HG03175 (cell line): ENCODE measurements around the gene TEX50.
"Not testable (repeated sequence)": the region's sequence is repeated elsewhere in the genome, so short reads cannot be mapped to it uniquely, and the experiment has no call there.

Experiments
- ATAC-seq: cut with Tn5 transposase; IDR thresholded peaks from one replicate; pipeline ENCODE4 v1.9.1; 2021; ENCODE audit warnings: mild to moderate bottlenecking, moderate library complexity; ENCODE audit not compliant: unreplicated experiment

Gene TEX50

DNA sequence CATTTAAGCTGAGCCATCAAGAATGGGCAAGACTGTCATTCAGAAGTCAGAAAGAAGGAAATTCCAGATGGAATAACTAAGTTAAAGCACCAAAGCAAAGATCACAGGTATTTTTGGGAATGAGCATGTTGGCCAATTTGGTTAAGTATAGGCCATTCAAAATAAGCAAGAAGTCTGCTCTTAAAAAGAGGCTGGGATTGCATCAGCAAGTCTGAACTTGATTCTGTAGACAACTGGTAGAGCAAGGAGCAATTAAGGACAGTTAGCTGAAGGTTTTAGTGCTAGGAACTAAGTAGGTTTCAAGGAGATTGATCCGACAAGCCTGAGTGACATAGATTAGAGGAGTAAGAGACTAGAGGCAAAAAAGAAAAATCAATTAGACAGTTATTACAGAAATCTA lies 26.1 kb downstream of the TEX50 start:
- ATAC-seq: no peak

DNA sequence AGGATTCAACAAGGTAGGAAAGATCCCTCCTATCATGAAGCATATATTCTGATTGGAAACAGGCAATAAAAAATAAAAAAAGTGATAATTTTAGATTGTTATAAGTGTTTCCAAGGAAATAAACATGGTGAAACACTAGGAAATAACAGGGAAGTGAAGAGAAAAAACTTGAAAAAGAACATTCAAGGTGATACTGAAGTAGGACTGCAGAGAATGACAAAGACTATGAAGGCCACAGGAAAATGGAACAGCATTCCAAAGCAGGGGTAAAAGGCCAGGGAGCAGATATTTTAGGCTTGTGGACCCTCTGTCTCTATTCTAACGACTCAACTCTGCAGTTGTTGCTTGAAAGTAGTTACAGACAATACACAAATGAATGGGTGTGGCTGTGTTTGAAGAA lies 26.6 kb downstream of the TEX50 start:
- no peak for ATAC-seq

DNA sequence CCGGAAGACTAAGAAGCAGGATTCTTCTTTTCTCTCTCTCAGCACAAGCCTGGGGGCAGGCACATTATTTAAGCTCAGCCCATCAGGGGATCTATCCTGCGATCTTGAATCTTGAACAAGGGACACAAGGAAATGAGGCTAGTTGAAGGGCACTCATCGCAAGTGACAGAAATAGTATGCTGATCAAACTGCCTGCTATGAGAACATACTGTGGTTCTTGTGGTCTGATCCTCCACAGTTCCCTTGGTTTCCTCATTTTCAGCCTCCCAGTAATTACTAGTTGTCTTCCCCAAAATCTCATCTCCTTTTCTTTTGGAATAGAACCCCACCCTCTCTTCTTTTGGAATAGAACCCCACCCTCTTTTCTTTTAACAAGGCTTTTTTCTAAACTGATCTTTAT lies 28.0 kb downstream of the TEX50 start:
- ATAC-seq: no peak

DNA sequence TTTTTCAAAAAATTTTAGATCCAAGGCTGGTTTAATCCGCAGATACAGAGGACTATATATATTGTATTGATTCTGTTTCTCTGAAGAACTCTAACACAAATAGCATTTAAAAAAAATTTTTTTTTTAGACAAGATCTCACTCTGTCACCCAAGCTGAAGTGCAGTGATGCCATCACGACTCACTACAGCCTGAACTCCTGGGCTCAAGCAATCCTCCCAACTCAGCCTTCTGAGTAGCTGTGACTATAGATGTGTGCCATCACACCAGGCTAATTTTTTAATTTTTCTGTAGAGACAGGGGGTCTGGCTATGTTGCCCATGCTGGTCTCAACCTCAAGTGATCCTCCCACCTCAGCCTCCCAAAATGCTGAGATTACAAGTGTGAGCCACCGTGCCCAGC lies 31.5 kb downstream of the TEX50 start:
- no peak for ATAC-seq

DNA sequence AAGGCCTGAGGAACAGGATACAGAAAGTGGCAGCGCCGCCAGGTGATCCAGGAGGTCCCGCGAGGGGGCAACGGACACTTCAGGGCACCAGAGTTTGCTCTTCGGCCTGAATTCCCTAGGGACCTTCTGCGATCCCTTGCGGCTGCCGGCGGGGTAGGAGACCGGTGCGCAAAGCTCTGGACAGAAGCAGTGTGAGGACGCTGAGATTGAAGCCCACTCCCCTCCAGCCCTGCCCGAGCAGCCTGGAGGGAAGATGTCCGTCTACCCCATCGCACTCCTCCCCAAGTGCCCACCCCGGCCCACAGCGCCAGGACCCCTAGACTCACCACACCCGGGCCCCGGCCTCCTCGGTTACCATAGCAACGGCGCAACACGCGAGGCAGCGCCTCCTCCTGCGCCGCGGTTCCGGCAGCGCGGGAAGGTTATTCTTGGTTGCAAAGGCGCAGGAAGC lies 34.4 kb downstream of the TEX50 start, which contains the start of gene ANKRD45:
TSS of gene ANKRD45 (minus strand) at position 361 of the 451 bp plus-strand sequence. CDS start 10,433 bp downstream, outside the sequence.
- ATAC-seq: peak; percentile 45

DNA sequence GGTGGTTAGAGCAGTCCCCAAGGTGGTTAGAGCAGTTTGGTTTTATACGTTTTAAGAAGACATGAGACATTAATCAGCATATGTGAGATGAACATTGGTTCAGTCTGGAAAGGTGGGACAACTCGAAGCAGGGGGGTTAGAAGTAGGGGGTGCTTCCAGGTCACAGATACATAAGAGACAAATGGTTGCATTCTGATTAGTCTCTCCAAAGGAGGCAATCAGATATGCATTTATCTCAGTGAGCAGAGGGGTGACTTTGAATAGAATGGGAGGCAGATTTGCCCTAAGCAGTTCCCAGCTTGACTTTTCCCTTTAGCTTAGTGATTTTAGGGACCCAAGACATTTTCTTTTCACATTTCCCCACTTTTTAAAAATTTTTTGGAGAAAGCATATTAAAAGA lies 39.4 kb downstream of the TEX50 start:
- not testable (repeated sequence) for ATAC-seq

DNA sequence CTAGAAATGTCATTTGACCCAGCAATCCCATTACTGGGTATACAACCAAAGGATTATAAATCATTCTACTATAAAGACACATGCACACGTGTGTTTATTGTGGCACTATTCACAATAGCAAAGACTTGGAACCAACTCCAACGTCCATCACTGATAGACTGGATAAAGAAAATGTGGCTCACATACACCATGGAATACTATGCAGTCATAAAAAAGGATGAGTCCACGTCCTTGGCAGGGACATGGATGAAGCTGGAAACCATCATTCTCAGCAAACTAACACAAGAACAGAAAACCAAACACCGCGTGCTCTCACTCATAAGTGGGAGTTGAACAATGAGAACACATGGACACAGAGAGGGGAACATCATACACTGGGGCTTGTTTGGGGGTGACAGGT lies 45.0 kb downstream of the TEX50 start:
- not testable (repeated sequence) for ATAC-seq

DNA sequence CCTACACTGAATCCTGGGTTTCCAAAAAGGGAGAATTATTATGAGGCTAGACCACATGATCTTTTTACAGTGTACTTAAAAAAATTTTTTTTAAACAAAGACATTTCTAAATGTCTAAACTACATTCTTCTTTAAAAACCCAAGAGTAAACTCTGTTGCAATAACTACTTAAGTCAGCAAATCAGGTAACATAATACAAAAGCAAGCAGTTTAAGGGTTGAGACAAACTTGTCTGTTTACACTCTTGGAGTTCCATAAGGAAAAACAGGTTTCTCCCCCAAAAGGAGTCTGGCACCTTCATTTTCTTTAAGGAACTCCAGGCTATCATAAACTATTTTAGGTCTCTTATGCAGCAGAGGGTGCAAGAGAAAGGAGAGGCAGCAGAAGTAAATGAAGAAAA lies 47.0 kb downstream of the TEX50 start:
- ATAC-seq: no peak

DNA sequence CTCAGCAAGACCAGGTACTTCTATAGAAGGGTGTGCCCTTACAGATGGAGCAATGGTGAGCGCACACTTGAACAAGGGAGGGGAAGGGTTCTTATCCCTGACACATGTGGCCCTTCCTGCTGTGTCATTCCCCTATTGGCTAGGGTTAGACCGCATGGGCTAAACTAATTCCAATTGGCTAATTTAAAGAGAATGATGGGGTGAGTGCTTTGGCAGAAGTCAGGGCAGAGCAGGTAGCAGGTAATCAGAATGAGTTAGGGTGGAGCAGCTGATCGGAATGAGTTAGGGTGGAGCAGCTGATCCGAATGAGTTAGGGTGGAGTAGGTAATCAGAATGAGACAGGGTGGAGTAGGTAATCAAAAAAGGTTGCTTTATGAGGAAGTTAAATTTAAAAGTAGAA lies 48.7 kb downstream of the TEX50 start:
- not testable (repeated sequence) for ATAC-seq

DNA sequence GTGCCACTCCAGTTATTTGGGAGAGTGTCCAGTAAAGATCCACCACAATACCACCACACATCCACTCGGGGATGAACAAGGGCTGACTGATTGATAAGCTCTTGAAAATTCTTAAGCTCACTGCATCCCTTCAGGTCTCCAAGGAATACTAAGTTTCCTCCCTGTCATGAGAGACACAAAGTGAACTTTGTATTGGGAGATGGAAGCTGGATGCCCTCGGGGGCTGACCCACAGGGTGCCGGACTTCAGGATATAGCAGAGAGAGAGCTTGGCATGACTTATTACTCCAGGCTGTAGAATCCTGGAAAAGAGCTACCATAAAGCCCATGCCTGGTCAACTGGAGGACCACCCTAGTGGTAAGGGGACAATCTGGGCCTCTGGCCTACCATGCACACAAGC lies 50.0 kb downstream of the TEX50 start:
- ATAC-seq: not testable (repeated sequence)
